SK-N-SH treated with all-trans-retinoic acid at 6 μM for 48 hours (cell line): Measurements from ENCODE around the gene CORO2A.

Experiments
- ATAC-seq: fragments of 200-7000 bp; cut with Tn5 transposase; 3 replicates; pipeline ENCODE4 v1.9.1; 2020; ENCODE audit warnings: mild to moderate bottlenecking, moderate library complexity
- ARNTL ChIP-seq: fragments of 450-650 bp; formaldehyde crosslinking; IDR thresholded peaks from 2 replicates; pipeline ENCODE4 v1.5.0; 2020; ENCODE audit warnings: low read depth, mild to moderate bottlenecking, moderate library complexity, borderline replicate concordance
- BACH2 ChIP-seq: fragments of 250-450 bp; sonication (Bioruptor Pico); IDR thresholded peaks from 2 replicates; pipeline ENCODE4 v1.9.0; 2021; ENCODE audit warnings: mild to moderate bottlenecking, borderline replicate concordance
- CREB5 ChIP-seq: fragments of 250-450 bp; sonication (Bioruptor Pico); IDR thresholded peaks from 2 replicates; pipeline ENCODE4 v1.5.1; 2020; ENCODE audit warnings: low read depth, mild to moderate bottlenecking, moderate library complexity
- CSDC2 ChIP-seq: fragments of 250-450 bp; sonication (Bioruptor Pico); IDR thresholded peaks from 2 replicates; pipeline ENCODE4 v1.5.0; 2020; ENCODE audit warnings: mild to moderate bottlenecking, moderate library complexity
- ESRRG ChIP-seq: fragments of 250-450 bp; sonication (Bioruptor Pico); IDR thresholded peaks from 2 replicates; pipeline ENCODE4 v1.6.1; 2021; ENCODE audit warnings: mild to moderate bottlenecking
- GLIS3 ChIP-seq: fragments of 250-450 bp; sonication (Bioruptor Pico); IDR thresholded peaks from 2 replicates; pipeline ENCODE4 v1.5.0; 2020; ENCODE audit warnings: mild to moderate bottlenecking, moderate library complexity
- ISL1 ChIP-seq: fragments of 250-450 bp; sonication (Bioruptor Pico); IDR thresholded peaks from 2 replicates; pipeline ENCODE4 v2.1.2; 2022; ENCODE audit warnings: mild to moderate bottlenecking, moderate library complexity
- OSR1 ChIP-seq: fragments of 250-450 bp; sonication (Bioruptor Pico); IDR thresholded peaks from 2 replicates; pipeline ENCODE4 v1.8.0; 2022; ENCODE audit warnings: moderate library complexity, mild to moderate bottlenecking, inconsistent platforms
- PATZ1 ChIP-seq: fragments of 250-450 bp; sonication (Bioruptor Pico); IDR thresholded peaks from 2 replicates; pipeline ENCODE4 v1.8.0; 2020; ENCODE audit warnings: mild to moderate bottlenecking, moderate library complexity, borderline replicate concordance
- POU6F1 ChIP-seq: fragments of 250-450 bp; sonication (Bioruptor Pico); IDR thresholded peaks from 2 replicates; pipeline ENCODE4 v1.8.0; 2021; ENCODE audit warnings: low read depth, mild to moderate bottlenecking, moderate library complexity, borderline replicate concordance
- PPARA ChIP-seq: fragments of 250-450 bp; sonication (Bioruptor Pico); IDR thresholded peaks from 2 replicates; pipeline ENCODE4 v1.5.0; 2020; ENCODE audit warnings: mild to moderate bottlenecking, borderline replicate concordance
- RARB ChIP-seq: fragments of 250-450 bp; sonication (Bioruptor Pico); IDR thresholded peaks from 2 replicates; pipeline ENCODE4 v1.8.0; 2021; ENCODE audit warnings: mild to moderate bottlenecking, moderate library complexity
- SNAI2 ChIP-seq: fragments of 250-450 bp; sonication (Bioruptor Pico); IDR thresholded peaks from 2 replicates; pipeline ENCODE4 v1.5.0; 2020; ENCODE audit warnings: mild to moderate bottlenecking, moderate library complexity
- TOX ChIP-seq: fragments of 250-450 bp; sonication (Bioruptor Pico); IDR thresholded peaks from 2 replicates; pipeline ENCODE4 v1.8.0; 2021; ENCODE audit warnings: mild to moderate bottlenecking, moderate library complexity, borderline replicate concordance
- ZC3H10 ChIP-seq: fragments of 250-450 bp; sonication (Bioruptor Pico); IDR thresholded peaks from 2 replicates; pipeline ENCODE4 v1.5.1; 2021; ENCODE audit warnings: mild to moderate bottlenecking, moderate library complexity
- ZFP3 ChIP-seq: fragments of 250-450 bp; sonication (Bioruptor Pico); IDR thresholded peaks from 2 replicates; pipeline ENCODE4 v1.5.0; 2020; ENCODE audit warnings: mild to moderate bottlenecking, moderate library complexity
- ZNF565 ChIP-seq: fragments of 450-650 bp; formaldehyde crosslinking; conservative IDR thresholded peaks from 2 replicates; pipeline ENCODE4 v1.5.0; 2020; ENCODE audit warnings: low read depth, mild to moderate bottlenecking, moderate library complexity
- ZNF70 ChIP-seq: fragments of 450-650 bp; formaldehyde crosslinking; IDR thresholded peaks from 2 replicates; pipeline ENCODE4 v1.5.0; 2020; ENCODE audit warnings: mild to moderate bottlenecking, moderate library complexity
- ZNF8 ChIP-seq: fragments of 450-650 bp; formaldehyde crosslinking; IDR thresholded peaks from 2 replicates; pipeline ENCODE4 v1.5.0; 2020; ENCODE audit warnings: mild to moderate bottlenecking, moderate library complexity
- TF ChIP-seq, protein P1 (sequence below): fragments of 250-450 bp; sonication (Bioruptor Pico); IDR thresholded peaks from 2 replicates; pipeline ENCODE4 v1.5.0; 2020; ENCODE audit warnings: mild to moderate bottlenecking, moderate library complexity
- TF ChIP-seq, protein P2 (sequence below): fragments of 250-450 bp; sonication (Bioruptor Pico); IDR thresholded peaks from 2 replicates; pipeline ENCODE4 v1.5.1; 2021; ENCODE audit warnings: mild to moderate bottlenecking, moderate library complexity

CORO2A gene

DNA sequence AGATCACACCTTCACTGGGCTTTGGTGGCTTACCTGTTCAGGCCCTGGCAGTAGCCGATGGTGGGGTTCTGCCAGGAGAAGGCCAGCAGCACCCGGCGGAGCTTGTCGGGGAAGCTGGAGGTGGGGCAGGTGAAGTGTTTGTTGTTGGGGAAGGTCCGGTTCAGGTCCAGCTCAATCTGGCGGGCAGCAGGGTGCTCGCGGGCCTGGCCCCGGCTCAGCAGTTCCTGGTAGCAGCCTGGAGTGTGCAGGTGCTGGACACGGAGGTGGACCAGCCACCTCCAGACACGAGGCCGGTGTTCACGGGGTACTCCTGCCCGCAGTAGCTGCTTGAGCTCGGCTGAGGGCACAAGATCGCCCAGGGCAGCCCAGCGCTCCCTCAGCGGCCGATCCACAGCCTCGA is 16.2 kb upstream of the CORO2A start:
- ATAC-seq: no peak
- TF ChIP-seq CSDC2 (CRISPR knock-in tag) (no peak), SNAI2 (CRISPR knock-in tag) (no peak), ESRRG (CRISPR knock-in tag) (no peak), RARB (CRISPR knock-in tag) (no peak), CREB5 (CRISPR knock-in tag) (no peak), OSR1 (CRISPR knock-in tag) (no peak), PATZ1 (CRISPR knock-in tag) (no peak), ZNF8 (CRISPR knock-in tag) (no peak), ZFP3 (CRISPR knock-in tag) (no peak), GLIS3 (CRISPR knock-in tag) (no peak), POU6F1 (CRISPR knock-in tag) (no peak), BACH2 (CRISPR knock-in tag) (no peak), ISL1 (CRISPR knock-in tag) (no peak), ARNTL (CRISPR knock-in tag) (no peak), PPARA (CRISPR knock-in tag) (no peak), TOX (CRISPR knock-in tag) (no peak), ZNF70 (no peak), ZNF565 (CRISPR knock-in tag) (no peak)
- TF ChIP-seq, protein P1, sequence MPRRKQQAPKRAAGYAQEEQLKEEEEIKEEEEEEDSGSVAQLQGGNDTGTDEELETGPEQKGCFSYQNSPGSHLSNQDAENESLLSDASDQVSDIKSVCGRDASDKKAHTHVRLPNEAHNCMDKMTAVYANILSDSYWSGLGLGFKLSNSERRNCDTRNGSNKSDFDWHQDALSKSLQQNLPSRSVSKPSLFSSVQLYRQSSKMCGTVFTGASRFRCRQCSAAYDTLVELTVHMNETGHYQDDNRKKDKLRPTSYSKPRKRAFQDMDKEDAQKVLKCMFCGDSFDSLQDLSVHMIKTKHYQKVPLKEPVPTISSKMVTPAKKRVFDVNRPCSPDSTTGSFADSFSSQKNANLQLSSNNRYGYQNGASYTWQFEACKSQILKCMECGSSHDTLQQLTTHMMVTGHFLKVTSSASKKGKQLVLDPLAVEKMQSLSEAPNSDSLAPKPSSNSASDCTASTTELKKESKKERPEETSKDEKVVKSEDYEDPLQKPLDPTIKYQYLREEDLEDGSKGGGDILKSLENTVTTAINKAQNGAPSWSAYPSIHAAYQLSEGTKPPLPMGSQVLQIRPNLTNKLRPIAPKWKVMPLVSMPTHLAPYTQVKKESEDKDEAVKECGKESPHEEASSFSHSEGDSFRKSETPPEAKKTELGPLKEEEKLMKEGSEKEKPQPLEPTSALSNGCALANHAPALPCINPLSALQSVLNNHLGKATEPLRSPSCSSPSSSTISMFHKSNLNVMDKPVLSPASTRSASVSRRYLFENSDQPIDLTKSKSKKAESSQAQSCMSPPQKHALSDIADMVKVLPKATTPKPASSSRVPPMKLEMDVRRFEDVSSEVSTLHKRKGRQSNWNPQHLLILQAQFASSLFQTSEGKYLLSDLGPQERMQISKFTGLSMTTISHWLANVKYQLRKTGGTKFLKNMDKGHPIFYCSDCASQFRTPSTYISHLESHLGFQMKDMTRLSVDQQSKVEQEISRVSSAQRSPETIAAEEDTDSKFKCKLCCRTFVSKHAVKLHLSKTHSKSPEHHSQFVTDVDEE (CRISPR knock-in tag): no peak
- TF ChIP-seq, protein P2, sequence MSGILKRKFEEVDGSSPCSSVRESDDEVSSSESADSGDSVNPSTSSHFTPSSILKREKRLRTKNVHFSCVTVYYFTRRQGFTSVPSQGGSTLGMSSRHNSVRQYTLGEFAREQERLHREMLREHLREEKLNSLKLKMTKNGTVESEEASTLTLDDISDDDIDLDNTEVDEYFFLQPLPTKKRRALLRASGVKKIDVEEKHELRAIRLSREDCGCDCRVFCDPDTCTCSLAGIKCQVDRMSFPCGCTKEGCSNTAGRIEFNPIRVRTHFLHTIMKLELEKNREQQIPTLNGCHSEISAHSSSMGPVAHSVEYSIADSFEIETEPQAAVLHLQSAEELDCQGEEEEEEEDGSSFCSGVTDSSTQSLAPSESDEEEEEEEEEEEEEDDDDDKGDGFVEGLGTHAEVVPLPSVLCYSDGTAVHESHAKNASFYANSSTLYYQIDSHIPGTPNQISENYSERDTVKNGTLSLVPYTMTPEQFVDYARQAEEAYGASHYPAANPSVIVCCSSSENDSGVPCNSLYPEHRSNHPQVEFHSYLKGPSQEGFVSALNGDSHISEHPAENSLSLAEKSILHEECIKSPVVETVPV (CRISPR knock-in tag): no peak

- TF ChIP-seq POU6F1 (CRISPR knock-in tag) (no peak), ISL1 (CRISPR knock-in tag) (no peak), BACH2 (CRISPR knock-in tag) (no peak), ESRRG (CRISPR knock-in tag) (no peak)
- no peak for ATAC-seq
Observed at GRCh38 chr9:98207606-98208005, 15.2 kb upstream of the CORO2A start.

DNA sequence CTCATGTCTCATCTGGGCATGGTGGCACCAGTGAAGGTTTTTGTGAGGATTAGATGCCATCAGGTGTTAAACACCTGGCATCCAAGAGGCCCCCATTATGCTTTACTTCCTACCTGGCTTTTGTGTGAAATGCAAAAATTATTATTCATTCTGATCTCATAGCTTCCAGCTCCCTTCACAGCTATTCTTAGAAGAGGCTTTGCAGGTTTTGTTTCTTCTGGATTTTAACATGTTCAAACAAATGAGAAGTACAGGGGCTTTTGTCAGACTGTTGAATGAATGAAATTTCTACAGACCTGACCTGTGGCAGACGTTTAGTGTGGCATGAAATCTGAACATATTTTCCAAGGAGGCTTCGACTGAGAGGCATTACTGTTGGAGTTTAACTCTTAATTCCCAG is 14.3 kb upstream of the CORO2A start:
- no peak for ATAC-seq
- TF ChIP-seq GLIS3 (CRISPR knock-in tag) (no peak), PATZ1 (CRISPR knock-in tag) (no peak), ESRRG (CRISPR knock-in tag) (no peak), TOX (CRISPR knock-in tag) (no peak), ZFP3 (CRISPR knock-in tag) (no peak), ZC3H10 (CRISPR knock-in tag) (no peak), ISL1 (CRISPR knock-in tag) (no peak)
- TF ChIP-seq, all 23 proteins: peak for 0
